Astrocyte of the spinal cord (primary cell): ENCODE results near the gene RHBDF2.

Experiments
- DNase-seq: peaks from one replicate; pipeline ENCODE4 v3.0.0; 2011; ENCODE audit warnings: low read depth, low spot score
- H3K4me3 ChIP-seq: 2 replicates; pipeline ENCODE4 v1.5.1; 2011; ENCODE audit warnings: low read depth, mild to moderate bottlenecking, low read length, moderate library complexity
- in situ Hi-C: cut with HindIII; loops from 2 replicates; pipeline ENCODE4 v1.10.0; 2017; ENCODE audit warnings: low sequenced_read_pairs
- TF ChIP-seq, protein P1 (sequence below): IDR thresholded peaks from 2 replicates; pipeline ENCODE4 v1.5.1; 2012; ENCODE audit warnings: low read depth, mild to moderate bottlenecking, low read length, inconsistent platforms

Gene RHBDF2

DNA sequence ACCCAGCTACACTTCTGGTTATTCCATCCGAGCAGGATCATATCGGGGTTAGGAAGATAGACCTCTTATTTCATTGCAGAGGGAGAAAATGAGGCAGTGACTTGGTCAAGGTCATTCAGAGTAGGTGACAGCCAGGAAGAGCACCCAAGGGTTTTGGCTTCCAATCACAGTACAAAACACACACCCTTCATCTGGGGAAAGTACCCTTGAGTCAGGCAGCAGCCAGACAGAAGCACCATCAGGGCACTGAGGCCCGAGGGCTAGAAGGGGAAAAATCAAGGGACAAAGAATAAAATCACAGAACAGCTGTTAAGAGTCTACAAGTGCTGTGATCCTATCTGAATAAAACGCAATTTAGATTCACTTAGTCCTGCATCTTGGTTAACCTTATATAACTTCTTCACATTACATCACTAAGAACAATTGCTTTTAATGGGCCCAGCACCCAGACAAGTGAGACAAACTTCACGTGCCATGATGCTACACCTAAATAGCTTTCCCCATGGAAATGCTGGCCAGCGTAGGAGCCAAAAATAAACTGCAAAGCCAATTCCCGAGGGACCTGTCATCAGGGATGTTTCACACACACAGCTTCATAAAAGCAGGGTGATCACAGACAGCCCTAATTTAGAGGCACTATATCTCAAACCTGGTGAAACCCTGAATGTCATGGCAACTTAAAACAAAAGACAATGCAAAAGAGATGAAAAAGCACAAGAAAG, 53.1 kb downstream of the RHBDF2 start:
- DNase-seq: no peak
- in situ Hi-C loops: no loop called here
- TF ChIP-seq, protein P1, sequence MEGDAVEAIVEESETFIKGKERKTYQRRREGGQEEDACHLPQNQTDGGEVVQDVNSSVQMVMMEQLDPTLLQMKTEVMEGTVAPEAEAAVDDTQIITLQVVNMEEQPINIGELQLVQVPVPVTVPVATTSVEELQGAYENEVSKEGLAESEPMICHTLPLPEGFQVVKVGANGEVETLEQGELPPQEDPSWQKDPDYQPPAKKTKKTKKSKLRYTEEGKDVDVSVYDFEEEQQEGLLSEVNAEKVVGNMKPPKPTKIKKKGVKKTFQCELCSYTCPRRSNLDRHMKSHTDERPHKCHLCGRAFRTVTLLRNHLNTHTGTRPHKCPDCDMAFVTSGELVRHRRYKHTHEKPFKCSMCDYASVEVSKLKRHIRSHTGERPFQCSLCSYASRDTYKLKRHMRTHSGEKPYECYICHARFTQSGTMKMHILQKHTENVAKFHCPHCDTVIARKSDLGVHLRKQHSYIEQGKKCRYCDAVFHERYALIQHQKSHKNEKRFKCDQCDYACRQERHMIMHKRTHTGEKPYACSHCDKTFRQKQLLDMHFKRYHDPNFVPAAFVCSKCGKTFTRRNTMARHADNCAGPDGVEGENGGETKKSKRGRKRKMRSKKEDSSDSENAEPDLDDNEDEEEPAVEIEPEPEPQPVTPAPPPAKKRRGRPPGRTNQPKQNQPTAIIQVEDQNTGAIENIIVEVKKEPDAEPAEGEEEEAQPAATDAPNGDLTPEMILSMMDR: no peak
- H3K4me3 ChIP-seq: no peak overlapping the region

DNA sequence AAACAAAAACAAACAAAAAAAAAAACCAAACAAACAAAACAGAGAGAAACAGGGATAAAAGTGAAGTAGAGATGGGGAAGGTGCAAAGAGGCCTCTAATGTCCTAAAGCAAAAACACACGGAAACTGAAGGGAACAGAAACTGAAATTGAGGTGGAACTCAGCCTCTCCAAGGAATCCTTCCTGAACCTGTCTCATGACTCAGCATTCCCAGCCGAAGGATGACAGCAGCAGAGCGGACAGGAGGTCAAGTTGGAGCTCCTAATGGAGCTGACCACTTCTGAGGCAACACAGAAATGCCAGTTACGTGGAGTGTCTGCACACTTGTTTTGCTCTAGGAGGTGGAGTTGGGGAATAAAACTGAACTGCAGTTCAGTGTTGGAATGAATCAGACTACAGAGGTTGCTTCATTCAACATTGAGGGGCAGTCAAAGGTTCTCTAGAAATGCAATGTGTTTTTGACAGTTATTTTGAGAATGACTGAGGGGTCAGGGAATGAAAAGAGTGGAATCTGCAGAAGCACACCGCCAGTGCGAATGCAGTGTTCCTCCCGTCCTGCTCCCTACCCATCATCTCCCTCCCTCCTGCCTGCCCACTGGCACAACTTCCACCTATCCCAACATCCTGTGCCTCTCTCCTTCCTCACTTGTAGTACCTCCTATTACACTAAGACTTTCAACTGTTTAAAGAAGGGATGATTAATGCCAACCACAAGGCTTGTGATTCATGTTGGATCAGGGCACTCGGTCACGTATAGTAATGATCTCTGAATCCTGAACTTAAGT, 54.6 kb downstream of the RHBDF2 start:
- TF ChIP-seq, protein P1: no peak
- in situ Hi-C loops: no loop called here
- peak overlapping the region; percentile 13 for H3K4me3 ChIP-seq
- DNase-seq: peak; percentile 78

DNA sequence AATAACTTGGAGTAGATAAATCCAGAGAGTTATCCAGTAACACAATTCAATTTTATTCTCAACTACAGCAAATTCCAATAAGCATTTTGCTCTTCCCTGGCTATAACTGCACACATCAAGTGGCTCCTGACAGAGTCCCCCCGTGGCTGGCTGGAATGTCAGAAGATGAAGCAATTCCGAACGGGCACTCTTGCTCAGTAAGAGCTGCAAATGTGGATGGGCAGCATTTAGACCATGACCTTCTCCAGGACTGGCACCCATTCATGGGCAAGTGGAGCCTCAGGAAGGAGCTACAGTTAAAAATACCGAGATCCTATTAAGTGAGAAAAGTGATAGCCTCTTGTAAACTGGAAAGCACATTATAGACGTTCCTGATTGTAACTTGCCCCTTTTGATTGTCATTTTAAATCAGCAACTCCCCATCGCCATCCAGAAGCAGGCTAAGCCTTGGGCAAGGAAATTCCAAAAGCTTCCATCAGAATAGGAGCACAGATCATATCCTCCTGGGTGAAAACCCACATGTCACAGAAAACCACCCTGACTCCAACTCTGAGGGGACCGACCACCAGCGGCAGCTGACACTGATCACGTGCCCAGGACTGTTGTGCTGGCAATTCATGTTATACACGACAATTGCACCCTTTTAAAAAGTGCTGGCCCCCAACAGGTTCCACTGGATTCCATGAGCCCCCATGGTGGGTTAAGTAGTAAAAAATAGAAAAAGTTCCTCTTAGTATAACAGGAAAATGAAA, 55.4 kb downstream of the RHBDF2 start:
- TF ChIP-seq, protein P1: no peak
- DNase-seq: no peak
- in situ Hi-C loops: no loop called here
- H3K4me3 ChIP-seq: no peak overlapping the region

DNA sequence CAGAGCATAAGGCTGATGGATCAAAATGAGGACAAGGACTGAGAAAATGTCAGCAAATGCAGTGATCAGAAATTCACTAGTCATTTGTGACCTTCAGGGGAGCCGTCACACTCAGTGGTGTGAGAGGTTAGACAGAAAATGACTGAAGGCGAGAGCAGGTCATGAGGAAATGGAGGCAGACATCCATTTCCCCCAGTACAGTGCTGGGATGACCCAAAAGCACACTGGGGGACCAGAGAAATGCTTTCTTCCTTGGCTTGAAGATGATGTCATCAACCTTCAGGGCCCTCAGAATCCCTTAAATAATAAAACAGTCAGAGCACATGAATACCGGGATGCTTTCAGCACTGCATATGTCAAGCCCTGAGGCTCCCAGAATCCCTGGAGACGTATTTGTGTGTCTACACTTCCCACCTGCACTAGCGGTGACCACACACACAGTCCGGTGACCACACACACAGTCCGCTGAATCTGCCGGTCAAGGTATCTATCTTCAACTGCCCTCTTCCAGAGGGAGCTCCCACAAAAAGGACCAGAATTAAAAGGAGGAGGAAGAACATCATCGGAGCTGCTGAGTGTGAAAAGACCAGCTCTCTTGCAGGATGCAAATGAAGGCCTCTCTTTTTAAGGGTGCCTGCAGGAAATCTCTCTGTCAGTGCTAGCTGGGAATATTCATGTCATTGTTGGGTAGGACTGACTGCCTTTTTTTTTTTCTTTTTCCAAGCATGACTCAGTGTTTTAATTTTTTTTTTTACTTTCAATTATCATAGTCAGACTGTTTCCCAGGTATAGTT, 56.5 kb downstream of the RHBDF2 start:
- TF ChIP-seq, protein P1: no peak
- peak; percentile 33 for DNase-seq
- no peak overlapping the region for H3K4me3 ChIP-seq
- in situ Hi-C loops: no loop called here

DNA sequence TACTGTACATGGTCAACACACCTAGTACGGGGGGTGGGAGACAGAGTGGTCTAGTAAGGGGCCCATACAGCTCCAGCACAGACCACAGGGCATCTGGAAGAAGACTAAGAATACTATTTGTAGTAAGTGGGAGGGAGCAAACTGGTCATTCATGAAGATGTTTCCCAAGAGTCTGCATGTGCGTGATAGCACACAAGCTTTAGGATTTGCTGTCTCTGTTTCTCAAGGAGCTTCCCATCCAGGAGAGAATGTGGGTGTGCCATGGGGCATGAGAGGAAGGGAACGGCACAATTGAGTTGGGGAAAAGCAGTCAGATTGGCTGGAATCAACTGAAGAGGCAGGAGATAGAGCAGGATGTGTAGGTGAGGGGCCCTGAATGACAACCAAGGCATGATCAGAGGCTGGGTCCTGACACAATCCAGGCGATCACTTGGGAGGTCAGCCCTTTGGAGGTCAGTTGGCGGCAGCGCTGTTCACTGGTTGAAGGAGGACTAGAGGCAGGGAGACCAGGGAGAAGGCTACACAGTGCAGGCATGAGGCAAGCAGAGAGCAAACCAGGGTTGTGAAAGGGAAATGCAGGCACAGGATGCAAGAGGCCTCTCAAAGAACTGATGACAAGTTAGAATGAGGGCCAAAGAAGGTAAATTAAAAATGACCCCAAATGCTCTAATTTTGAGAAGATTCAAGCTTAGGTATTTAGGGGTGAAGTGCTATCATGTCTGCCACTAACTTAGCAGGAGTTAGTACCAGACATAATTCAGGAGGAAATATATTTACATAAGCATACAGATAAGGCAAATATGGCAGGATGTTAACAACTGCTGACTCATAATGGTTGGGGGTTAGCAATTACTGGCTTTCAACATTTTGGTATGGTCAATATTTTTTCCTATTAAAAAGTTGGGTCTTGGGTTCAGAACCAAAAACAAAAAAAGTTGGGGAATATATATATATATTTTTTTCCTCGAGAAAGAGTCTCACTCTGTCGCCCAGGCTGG, 58.6 kb downstream of the RHBDF2 start:
- no peak for DNase-seq
- TF ChIP-seq, protein P1: no peak
- in situ Hi-C loops: no loop called here
- no peak overlapping the region for H3K4me3 ChIP-seq
